ENCODE measurements around the gene ARTN. TPM values are rescaled to one million over a fixed set of nuclear protein-coding genes. Genes with fewer than 3 reads are reported as not detected.

The ARTN gene
- total RNA-seq, 1 experiment from 2014 or later: 17.4 TPM

GRCh38 chr1:43938383-43938782, 4.8 kb downstream of the ARTN start:
- H2AFZ ChIP-seq: no peak overlapping the region
- no peaks in the 10 kb centered on the region for H4K20me1 ChIP-seq (ENCODE audit: insufficient read depth)
- ChIA-PET POLR2A (ENCODE audit: unreplicated experiment) (interaction anchor here (0.6 to 0.7 kb wide), 2 partner anchors 190 to 406 kb away, joined by 3 to 4 read pairs; no protein-coding TSS in a partner anchor), CTCF (interaction anchor here (1.5 kb wide), 1 partner anchor 175 kb away, joined by 4 read pairs; no protein-coding TSS in a partner anchor)
- no peaks in the 10 kb centered on the region for H3K27me3 ChIP-seq (ENCODE audit: insufficient read depth, low read depth)
- no peaks in the 10 kb centered on the region for H3K9me3 ChIP-seq (ENCODE audit: insufficient read depth, low read depth)
- intact Hi-C loops (cut with micrococcal nuclease; ENCODE audit: unreplicated experiment): no loop called here
- H3K9me2 ChIP-seq (ENCODE audit: insufficient read depth): no peaks in the 10 kb centered on the region
- H3K4me3 ChIP-seq: no peak overlapping the region
- no peak overlapping the region for H3K4me2 ChIP-seq
- no peak for DNase-seq
- 0 out of 2 replicates have a peak, but pooled peaks cover 7% of the 10 kb centered on the region for H3K79me2 ChIP-seq (ENCODE audit: low read depth)
- no peak overlapping the region for H3K27ac ChIP-seq
- no TSS peak for BruUV-seq (replicated peaks)
- H3K36me3 ChIP-seq (ENCODE audit: low read depth): no peaks in the 10 kb centered on the region
- no peak for TF ChIP-seq CTCF (conservative IDR thresholded peaks at IDR 0.05)
- no peak for TF ChIP-seq EZH2 (IDR thresholded peaks at IDR 0.05; ENCODE audit: low read depth)
- H3F3A ChIP-seq (ENCODE audit: insufficient read depth, low read depth): peaks cover 17% of the 10 kb centered on the region; the same call in 1 of the 2 replicates
- peaks cover 10% of the 10 kb centered on the region for H3K4me1 ChIP-seq (replicated peaks; ENCODE audit: insufficient read depth)

GRCh38 chr1:43938892-43939587, 5.4 kb downstream of the ARTN start:
- TF ChIP-seq CTCF (conservative IDR thresholded peaks at IDR 0.05) (no peak), EZH2 (IDR thresholded peaks at IDR 0.05; ENCODE audit: low read depth) (no peak)
- Histone ChIP-seq H3K79me2 (ENCODE audit: low read depth) (0 out of 2 replicates have a peak, but pooled peaks cover 7% of the 10 kb centered on the region), H3K9me3 (ENCODE audit: insufficient read depth, low read depth) (no peaks in the 10 kb centered on the region), H4K20me1 (ENCODE audit: insufficient read depth) (no peaks in the 10 kb centered on the region), H3K9me2 (ENCODE audit: insufficient read depth) (no peaks in the 10 kb centered on the region), H3K4me2 (no peak overlapping the region), H2AFZ (no peak overlapping the region), H3K4me1 (replicated peaks; ENCODE audit: insufficient read depth) (peaks cover 10% of the 10 kb centered on the region), H3K4me3 (no peak overlapping the region), H3F3A (ENCODE audit: insufficient read depth, low read depth) (peaks cover 13% of the 10 kb centered on the region; the same call in 1 of the 2 replicates), H3K27me3 (ENCODE audit: insufficient read depth, low read depth) (no peaks in the 10 kb centered on the region), H3K36me3 (ENCODE audit: low read depth) (no peaks in the 10 kb centered on the region), H3K27ac (no peak overlapping the region)
- intact Hi-C loops (cut with micrococcal nuclease; ENCODE audit: unreplicated experiment): no loop called here
- BruUV-seq (replicated peaks): no TSS peak
- CTCF ChIA-PET: interaction anchor here (0.5 to 0.7 kb wide), 3 partner anchors 131 to 363 kb away, joined by 8 to 32 read pairs (median 13); no protein-coding TSS in a partner anchor
- POLR2A ChIA-PET (ENCODE audit: unreplicated experiment): interaction anchor here (0.6 to 0.7 kb wide), 3 partner anchors 190 to 407 kb away, joined by 3 to 8 read pairs (median 4); no protein-coding TSS in a partner anchor
- no peak for DNase-seq

GRCh38 chr1:43942411-43942810, 8.8 kb downstream of the ARTN start:
- ChIA-PET POLR2A (ENCODE audit: unreplicated experiment) (no interaction called here), CTCF (interaction anchor here (2.0 kb wide), 1 partner anchor 7 kb away, joined by 9 read pairs; no protein-coding TSS in a partner anchor)
- Histone ChIP-seq H4K20me1 (ENCODE audit: insufficient read depth) (no peaks in the 10 kb centered on the region), H2AFZ (no peak overlapping the region), H3K27me3 (ENCODE audit: insufficient read depth, low read depth) (no peaks in the 10 kb centered on the region), H3K36me3 (ENCODE audit: low read depth) (no peaks in the 10 kb centered on the region), H3K9me2 (ENCODE audit: insufficient read depth) (no peaks in the 10 kb centered on the region), H3F3A (ENCODE audit: insufficient read depth, low read depth) (peaks cover 6% of the 10 kb centered on the region; the same call in 1 of the 2 replicates), H3K27ac (no peak overlapping the region), H3K4me3 (no peak overlapping the region), H3K4me2 (no peak overlapping the region), H3K79me2 (ENCODE audit: low read depth) (peaks cover 5% of the 10 kb centered on the region; the same call in 1 of the 2 replicates), H3K4me1 (replicated peaks; ENCODE audit: insufficient read depth) (peaks cover 14% of the 10 kb centered on the region), H3K9me3 (ENCODE audit: insufficient read depth, low read depth) (no peaks in the 10 kb centered on the region)
- intact Hi-C loops (cut with micrococcal nuclease; ENCODE audit: unreplicated experiment): no loop called here
- BruUV-seq (replicated peaks): no TSS peak
- no peak for DNase-seq
- TF ChIP-seq EZH2 (IDR thresholded peaks at IDR 0.05; ENCODE audit: low read depth) (no peak), CTCF (conservative IDR thresholded peaks at IDR 0.05) (no peak)
